HG03521 (cell line): Measurements from ENCODE around the gene TEKTIP1.

Experiments used
- ATAC-seq: cut with Tn5 transposase; IDR thresholded peaks from one replicate; pipeline ENCODE4 v1.9.1; 2021; ENCODE audit warnings: mild to moderate bottlenecking, moderate library complexity; ENCODE audit not compliant: unreplicated experiment

Gene TEKTIP1

GRCh38 chr19:3536429-3537100, 2.4 kb upstream of the TEKTIP1 start:
- no peak for ATAC-seq

DNA sequence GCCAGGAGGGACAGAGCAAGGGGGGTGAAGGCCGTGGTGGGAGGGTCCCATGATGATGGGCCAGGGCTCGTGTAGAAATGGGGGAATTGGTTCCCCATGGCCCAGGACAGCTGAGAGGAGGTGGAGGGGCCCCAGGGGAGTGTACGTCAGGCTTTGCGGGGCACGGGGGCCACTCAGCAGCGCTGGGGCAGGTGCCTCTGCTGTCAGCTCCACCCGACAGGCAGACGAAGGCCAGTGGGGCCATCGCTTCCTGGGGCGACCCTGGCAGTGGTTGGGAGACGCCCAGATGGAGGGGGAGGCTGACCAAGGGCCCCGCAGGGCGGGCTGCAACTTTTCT, 1.9 kb upstream of the TEKTIP1 start:
- no peak for ATAC-seq

GRCh38 chr19:3537438-3538240, 1.3 kb upstream of the TEKTIP1 start:
- no peak for ATAC-seq

DNA sequence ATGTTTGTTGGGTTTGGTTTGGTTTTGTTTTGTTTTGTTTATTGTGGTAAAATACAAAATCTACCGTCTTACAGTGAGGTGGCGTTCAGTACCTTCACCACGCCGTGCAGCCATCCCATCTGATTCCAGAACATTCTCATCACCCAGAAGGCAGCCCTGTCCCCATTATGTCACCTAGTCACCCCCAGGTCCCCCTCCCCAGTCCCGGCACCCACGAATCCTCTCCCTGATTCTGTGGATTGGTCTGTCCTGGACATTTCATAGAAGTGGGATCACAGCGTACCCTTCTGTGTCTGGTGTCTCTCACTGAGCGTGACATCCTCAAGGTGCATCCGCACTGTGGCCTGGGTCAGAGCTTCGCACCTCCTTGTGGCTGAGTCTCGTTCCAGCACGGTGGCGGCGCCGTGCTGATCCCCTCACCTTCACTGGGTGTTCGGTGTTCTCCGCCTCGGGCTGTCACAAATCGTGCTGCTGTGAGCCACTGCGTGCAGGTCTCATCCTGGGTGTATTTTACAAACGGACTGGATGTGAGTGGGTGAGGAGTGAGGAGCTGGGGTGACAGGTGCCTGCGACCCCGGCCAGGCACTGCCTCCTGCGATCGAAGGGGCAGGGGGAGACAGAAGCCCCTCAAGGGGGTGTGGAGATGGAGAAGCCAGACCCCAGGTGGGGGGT, 580 bp upstream of the TEKTIP1 start:
- no peak for ATAC-seq

- no peak for ATAC-seq
These were observed 763 bp downstream of the TEKTIP1 start for GRCh38 chr19:3539756-3540118.

DNA sequence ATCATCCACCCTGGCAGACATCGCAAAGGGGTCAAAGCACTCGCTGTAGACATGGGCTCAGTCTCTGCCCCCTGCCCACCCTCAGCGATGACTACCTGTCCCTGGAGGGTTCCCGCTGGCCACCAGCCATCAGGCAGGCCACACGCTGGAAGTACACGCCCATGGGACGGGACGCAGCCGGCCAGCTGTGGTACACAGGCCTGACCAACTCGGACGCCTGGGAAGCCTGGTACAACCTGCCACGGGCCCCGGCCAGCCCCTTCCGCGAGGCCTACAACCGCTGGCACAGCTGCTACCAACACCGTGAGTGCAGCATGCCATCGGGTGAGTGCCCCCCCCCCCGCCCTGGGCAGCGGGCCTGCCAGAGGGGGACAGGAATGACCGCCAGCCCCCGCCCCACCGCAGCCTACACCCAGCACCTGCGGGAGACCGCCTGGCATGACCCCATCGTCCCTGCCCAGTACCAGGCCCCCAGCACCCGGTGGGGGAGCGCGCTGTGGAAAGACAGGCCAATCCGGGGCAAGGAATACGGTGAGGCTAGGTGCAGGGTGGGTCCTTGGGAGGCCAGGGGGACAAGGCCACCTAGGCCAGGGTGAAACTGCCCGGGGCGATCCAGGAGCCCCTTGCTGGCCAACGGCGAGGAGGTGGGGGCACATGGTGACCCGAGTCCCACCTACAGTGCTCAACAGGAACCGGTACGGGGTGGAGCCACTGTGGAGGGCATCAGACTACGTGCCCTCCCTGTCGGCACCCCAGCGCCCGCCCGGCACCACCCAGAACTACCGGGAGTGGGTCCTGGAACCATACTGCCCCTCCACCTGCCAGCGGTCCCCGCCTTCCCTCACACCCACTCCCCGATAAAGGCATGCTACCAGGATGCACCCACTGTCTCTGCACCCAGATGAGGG, 4.4 kb downstream of the TEKTIP1 start:
- no peak for ATAC-seq

DNA sequence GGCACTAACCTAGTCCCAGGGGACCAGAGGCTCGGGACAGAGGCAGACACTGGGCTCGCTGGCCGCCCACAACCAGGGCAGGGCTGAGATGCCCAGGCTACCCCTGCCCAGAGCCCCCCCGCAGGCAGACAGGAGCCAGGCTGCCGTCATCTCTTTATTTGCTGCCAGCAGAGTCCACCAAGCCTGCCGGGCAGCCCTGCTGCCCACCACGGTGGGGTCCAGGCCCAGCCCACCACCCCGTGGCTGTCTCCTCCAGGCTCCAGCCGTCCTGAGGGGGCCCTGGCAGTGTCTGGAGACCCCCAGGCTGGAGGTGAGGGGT, 5.0 kb downstream of the TEKTIP1 start:
- no peak for ATAC-seq

DNA sequence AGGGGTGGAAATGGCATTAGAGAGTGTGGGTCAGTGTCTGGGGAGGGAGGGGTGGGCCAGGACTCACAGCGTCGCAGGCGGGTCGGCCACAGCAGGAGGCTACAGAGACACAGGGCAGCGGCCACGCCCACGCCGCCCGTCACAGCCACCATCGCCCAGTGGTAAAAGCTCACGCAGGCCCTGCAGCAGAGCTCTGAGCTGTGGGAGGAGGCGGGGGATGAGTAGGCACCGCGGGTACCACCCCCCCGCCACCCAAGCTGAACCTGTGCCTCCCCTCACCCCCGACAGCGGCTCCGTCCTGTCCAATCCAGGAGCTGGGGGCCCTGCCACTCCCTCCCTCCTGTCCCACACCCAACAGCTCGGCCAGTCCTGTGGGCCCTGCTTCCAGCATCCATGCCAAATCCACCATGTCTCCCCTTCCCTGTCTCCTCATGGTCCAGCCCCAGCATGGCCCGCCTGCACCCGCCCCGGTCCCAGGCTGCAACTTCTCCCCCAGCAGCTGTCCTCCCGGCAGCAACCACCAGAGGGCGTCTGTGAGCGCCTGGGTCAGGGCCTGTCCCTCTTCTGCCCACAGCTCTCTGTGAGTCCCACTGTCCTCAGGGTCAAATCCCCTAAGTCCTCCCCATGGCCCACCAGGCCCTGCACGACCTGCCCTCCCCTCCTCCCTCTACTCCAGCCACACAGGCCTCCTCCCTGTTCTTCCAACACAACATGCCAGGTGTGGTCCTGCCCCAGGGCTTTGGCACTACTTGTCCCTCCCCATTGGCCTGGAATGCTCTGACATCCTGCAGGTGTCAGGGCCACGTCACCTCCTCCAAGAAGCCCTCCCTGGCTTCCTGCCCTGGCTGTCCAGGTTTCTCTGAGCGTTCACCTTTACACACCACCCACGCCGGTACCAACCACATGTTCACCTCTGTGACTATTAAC, 6.0 kb downstream of the TEKTIP1 start:
- no peak for ATAC-seq

DNA sequence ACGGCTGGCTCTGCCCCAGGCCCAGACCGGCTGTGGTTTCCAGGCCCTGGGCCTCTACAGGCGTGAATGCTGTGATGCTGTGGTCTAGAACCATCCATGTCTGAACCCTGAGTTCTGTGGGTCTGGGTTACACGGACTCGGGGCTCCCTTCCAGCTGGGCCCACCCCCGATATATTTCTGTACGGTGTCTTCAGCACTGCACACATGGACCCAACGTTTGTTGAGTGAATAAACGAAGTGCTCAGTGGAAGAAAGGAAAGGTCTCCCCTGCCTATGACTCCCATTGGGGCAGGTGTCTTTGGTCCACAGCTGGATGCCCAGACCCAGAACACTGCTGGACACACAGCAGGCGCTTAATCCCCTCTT, 6.7 kb downstream of the TEKTIP1 start:
- no peak for ATAC-seq

DNA sequence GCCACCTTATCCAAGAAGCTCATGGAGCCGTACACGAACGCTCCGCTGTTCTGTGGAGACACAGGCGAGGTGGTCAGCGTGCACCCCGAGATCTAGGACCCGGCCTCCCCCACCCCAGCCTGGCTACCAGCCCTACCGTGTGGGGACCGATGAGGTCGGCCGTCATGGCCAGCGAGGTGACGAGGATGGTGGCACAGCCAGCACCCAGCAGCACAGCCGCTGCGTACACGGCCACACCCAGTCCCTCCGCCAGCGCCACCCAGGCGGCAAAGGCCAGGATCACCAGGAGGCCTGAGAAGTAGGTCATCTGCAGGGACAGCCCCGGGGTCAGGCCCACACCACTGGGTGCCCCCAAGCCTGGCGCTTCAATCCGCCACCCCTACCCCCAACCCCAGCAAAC, 7.1 kb downstream of the TEKTIP1 start:
- no peak for ATAC-seq

DNA sequence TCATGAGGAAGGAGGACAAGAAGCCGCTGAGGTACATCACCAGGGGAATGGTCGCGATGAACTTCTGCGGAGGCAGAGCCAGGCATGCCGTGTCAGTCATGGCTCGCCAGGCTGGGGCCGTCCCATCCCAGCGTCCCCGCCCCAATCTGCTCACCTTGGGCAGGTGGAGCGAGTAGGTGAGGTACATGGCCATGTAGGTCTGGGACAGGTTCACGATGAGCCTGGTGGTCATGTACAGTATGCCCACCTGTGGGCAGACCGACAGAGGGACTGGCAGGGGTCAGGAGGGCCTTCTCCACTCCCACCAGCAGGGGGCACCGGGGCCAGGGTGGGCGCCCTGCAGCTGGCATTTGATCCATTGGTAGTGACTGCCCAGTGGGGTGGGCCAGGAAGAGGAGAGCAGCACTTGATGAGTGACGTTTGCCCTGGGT, 8.3 kb downstream of the TEKTIP1 start:
- no peak for ATAC-seq

DNA sequence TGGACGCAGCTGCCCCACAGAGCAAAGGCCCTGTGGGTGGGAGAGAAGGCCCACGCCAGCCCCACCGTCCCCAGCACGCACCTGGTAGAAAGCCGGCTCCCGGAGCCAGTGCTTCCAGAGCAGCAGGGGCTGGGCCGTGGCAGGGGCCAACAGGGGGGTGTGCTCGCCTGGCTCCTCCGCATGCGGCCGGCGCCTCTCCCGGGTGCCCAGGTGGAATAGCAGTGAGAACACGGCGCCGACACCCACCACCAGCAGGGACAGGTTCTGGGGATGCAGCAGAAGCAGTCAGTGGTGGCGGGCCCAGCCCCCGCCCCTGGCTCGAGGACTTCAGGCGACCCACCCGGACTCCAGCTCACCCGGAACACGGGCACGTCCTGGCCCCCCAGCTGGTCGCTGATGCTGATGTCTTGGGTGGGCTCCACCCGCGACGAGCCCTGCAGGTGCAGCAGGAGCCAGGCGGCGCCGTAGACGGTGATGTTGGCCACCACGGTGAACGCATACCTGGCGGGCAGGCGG, 8.9 kb downstream of the TEKTIP1 start:
- ATAC-seq: no peak

DNA sequence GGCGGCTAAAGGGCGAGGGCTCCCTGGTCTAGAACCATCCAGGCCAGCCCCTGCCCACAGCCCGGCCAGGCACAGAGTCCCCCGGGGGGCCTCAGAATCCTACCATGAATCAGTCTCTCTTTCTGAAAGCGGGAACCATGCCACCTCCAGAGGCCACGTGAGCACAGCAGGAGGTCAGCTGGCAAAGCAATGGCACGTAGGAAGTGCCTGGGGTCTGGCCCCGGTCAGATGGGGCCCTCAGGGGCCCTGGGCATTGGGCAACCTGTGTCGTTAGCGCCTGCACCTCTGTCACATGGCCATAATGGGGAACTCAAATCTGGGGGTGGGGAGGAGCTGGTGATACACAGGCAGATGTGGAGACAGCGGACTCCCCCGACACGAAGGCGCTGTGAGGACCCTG, 9.6 kb downstream of the TEKTIP1 start:
- no peak for ATAC-seq

GRCh38 chr19:3549816-3550215, 10.8 kb downstream of the TEKTIP1 start:
- no peak for ATAC-seq

DNA sequence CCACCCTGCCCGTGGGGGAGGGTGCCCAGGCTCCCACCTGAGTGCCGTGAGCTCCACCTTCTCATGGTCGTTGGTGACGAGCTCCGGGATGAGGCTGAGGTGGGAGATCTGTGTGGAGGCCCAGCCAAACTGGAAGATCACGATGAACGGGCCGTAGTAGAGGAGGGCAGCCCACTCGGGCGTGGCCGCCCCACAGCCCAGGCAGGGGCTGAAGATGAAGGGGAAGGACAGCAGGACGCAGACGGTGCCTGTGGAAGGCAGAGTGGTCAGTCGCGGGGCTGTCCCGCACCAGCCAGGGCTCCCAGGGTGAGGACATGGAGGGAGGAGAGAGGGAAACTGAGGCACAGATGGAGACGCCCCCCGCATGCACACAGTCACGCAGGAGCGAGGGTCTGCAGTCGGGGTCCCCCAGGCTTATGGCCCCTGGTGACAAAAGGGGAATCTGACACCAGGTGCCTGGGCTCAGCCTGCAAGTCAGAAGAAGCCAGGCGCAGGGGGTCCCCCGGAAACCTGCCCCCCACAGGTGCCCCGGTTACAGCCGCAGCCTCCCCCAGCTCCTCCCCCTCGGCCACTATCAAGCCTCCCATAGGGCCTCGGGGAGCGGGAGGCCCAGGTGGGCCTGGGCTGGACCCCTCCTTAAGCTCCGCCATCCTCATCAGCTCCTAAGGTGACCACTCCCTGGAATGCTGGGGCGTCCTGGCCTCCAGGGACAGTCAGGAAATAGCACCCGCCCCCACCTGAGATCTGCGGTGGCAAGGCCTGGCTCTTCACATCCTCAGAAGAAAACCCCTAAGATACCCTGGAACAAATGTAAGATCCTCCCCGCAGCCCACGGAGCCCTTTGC, 12.2 kb downstream of the TEKTIP1 start:
- ATAC-seq: no peak

GRCh38 chr19:3551792-3552095, 12.8 kb downstream of the TEKTIP1 start:
- ATAC-seq: no peak

DNA sequence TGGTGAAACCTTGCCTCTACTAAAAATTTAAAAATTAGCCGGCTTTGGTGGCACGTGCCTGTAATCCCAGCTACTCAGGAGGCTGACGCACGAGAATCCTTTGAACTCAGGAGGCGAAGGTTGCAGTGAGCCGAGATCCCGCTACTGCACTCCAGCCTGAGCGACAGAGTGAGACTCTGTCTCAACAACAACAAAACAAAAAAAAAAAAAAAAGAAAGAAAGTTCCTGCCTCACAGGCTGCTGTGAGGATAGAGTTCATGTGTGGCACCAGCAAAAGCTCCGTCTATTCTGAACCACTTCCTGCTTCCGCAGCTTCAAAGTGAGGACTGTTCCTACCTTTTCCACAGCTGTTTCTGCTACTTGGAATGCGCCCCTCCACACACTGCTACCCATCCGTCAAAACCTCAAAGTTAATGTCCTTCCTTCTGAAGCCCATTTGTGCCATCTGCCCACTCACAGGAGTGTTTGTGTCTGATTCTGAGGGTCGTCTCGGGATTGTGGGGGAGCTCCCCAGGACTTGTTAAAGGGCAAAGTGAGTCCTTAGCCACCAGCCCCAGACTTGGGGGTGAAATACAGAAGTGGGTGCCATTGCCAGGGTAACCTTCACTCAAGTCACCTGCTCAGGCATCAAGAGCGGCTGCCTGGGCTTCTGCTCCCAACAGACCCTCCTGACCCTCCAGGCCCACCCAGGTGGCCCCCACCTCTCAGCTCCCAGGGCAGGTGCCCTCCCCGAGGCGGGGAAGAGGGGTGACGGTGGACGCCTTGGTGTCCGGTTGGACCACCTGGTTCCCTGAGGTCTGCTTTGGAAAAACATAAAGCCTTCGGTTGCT, 15.5 kb downstream of the TEKTIP1 start:
- ATAC-seq: no peak

DNA sequence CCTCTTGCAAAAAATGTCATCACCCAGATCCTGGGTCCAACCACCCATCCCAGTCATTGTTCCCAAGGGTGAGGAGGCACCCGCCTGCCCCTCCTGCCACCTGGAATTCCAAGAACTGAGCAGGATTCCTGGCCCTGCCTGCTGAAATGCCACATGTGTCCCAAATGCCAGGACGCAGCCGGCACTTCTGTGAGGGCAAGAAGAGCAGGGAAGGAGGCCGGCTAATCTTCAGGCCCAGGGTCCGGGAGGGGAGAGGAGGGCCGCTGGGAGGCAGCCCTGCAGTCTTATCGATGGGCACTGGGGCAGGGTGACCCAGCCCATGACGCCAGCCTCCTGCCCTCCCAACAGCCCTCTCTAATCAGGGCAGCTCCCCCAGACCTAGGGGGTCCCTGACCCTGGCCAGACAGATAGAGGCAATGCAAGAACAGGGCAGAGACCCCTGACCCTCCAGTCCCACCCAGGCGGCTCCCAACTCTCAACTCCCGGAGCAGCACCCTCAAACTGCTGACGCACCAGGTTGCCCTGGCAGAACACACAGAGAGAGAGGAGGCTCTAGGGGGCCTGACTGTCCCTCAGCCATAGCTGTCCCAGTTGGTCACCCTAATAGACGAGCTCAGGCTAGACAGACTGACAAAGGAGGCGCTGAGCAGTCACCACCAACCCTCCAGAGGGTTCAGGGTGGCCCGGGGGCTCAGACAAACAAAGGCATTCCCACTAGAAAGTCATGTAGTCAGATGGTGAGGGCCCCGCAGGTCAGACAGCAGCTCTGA, 16.9 kb downstream of the TEKTIP1 start:
- ATAC-seq: no peak
